IPS-18c (cell line): ENCODE measurements around the gene SLC39A12.
"Not testable (repeated sequence)": the region's sequence is repeated elsewhere in the genome, so short reads cannot be mapped to it uniquely, and the experiment has no call there.

Experiments used
- H3K4me3 ChIP-seq: 2 replicates; pipeline ENCODE4 v1.7.0; 2013; ENCODE audit warnings: low read depth, mild to moderate bottlenecking, low read length, moderate library complexity; ENCODE audit not compliant: insufficient read depth
- H3K9me3 ChIP-seq: one replicate; pipeline ENCODE4 v1.6.1; 2013; ENCODE audit warnings: mild to moderate bottlenecking, low read length, moderate library complexity; ENCODE audit not compliant: control insufficient read depth, insufficient read depth

The SLC39A12 gene

GRCh38 chr10:17951868-17952371 lies at the start of gene SLC39A12:
SLC39A12 (plus strand) TSS chr10:17951918; CDS start chr10:17953277, 1,359 bp downstream.
- peaks cover 2% of the 10 kb centered on the region for H3K9me3 ChIP-seq
- H3K4me3 ChIP-seq = no peak within 1 kb of the TSS

GRCh38 chr10:17904564-17904963 lies 47.2 kb upstream of the SLC39A12 start:
- H3K4me3 ChIP-seq = no peak overlapping the region
- H3K9me3 ChIP-seq = peaks cover 2% of the 10 kb centered on the region

- no peaks in the 10 kb centered on the region for H3K9me3 ChIP-seq
- no peak overlapping the region for H3K4me3 ChIP-seq
Measured at GRCh38 chr10:17905491-17905890, 46.2 kb upstream of the SLC39A12 start.

GRCh38 chr10:17906002-17906401 lies 45.7 kb upstream of the SLC39A12 start:
- Histone ChIP-seq H3K4me3 (no peak overlapping the region), H3K9me3 (no peaks in the 10 kb centered on the region)

GRCh38 chr10:17907641-17908040 lies 44.1 kb upstream of the SLC39A12 start:
- no peak overlapping the region for H3K4me3 ChIP-seq

GRCh38 chr10:17910125-17910789 lies 41.5 kb upstream of the SLC39A12 start:
- Histone ChIP-seq H3K9me3 (no peaks in the 10 kb centered on the region), H3K4me3 (no peak overlapping the region)

More at GRCh38 chr10:17907641-17908040, 44.1 kb upstream of the SLC39A12 start:
- H3K9me3 ChIP-seq = no peaks in the 10 kb centered on the region

GRCh38 chr10:17912754-17913153 lies 39.0 kb upstream of the SLC39A12 start:
- Histone ChIP-seq H3K4me3 (no peak overlapping the region), H3K9me3 (no peaks in the 10 kb centered on the region)

- no peaks in the 10 kb centered on the region for H3K9me3 ChIP-seq
Measured at GRCh38 chr10:17913604-17914003, 38.1 kb upstream of the SLC39A12 start.

GRCh38 chr10:17914169-17915045 lies 37.3 kb upstream of the SLC39A12 start:
- Histone ChIP-seq H3K9me3 (no peaks in the 10 kb centered on the region), H3K4me3 (no peak overlapping the region)

More at GRCh38 chr10:17913604-17914003, 38.1 kb upstream of the SLC39A12 start:
- no peak overlapping the region for H3K4me3 ChIP-seq

- H3K9me3 ChIP-seq = no peaks in the 10 kb centered on the region
- no peak overlapping the region for H3K4me3 ChIP-seq
Measured at GRCh38 chr10:17915181-17915580, 36.5 kb upstream of the SLC39A12 start.

GRCh38 chr10:17918187-17918903 lies 33.4 kb upstream of the SLC39A12 start:
- no peak overlapping the region for H3K4me3 ChIP-seq
- no peaks in the 10 kb centered on the region for H3K9me3 ChIP-seq

- Histone ChIP-seq H3K4me3 (no peak overlapping the region), H3K9me3 (no peaks in the 10 kb centered on the region)
Measured at GRCh38 chr10:17921378-17921777, 30.3 kb upstream of the SLC39A12 start.

- no peaks in the 10 kb centered on the region for H3K9me3 ChIP-seq
- no peak overlapping the region for H3K4me3 ChIP-seq
Measured at GRCh38 chr10:17923728-17924127, 28.0 kb upstream of the SLC39A12 start.

GRCh38 chr10:17943033-17943745 lies 8.5 kb upstream of the SLC39A12 start:
- H3K9me3 ChIP-seq = no peaks in the 10 kb centered on the region
- H3K4me3 ChIP-seq = no peak overlapping the region

- not testable (repeated sequence) for H3K4me3 ChIP-seq, H3K9me3 ChIP-seq
Measured at GRCh38 chr10:17950269-17950668, 1.4 kb upstream of the SLC39A12 start.

- Histone ChIP-seq H3K9me3 (peaks cover 2% of the 10 kb centered on the region), H3K4me3 (no peak overlapping the region)
Measured at GRCh38 chr10:17950726-17951125, 992 bp upstream of the SLC39A12 start.

- H3K9me3 ChIP-seq, H3K4me3 ChIP-seq: not testable (repeated sequence)
Measured at GRCh38 chr10:17954372-17954771, 2.7 kb downstream of the SLC39A12 start.
